IPS-NIHi11 (cell line): ENCODE measurements around the gene RIC8B.

ENCODE experiments used
- DNase-seq: peaks from one replicate; pipeline ENCODE4 v3.0.0; 2012; ENCODE audit warnings: mixed read lengths, low spot score

The RIC8B gene

DNA sequence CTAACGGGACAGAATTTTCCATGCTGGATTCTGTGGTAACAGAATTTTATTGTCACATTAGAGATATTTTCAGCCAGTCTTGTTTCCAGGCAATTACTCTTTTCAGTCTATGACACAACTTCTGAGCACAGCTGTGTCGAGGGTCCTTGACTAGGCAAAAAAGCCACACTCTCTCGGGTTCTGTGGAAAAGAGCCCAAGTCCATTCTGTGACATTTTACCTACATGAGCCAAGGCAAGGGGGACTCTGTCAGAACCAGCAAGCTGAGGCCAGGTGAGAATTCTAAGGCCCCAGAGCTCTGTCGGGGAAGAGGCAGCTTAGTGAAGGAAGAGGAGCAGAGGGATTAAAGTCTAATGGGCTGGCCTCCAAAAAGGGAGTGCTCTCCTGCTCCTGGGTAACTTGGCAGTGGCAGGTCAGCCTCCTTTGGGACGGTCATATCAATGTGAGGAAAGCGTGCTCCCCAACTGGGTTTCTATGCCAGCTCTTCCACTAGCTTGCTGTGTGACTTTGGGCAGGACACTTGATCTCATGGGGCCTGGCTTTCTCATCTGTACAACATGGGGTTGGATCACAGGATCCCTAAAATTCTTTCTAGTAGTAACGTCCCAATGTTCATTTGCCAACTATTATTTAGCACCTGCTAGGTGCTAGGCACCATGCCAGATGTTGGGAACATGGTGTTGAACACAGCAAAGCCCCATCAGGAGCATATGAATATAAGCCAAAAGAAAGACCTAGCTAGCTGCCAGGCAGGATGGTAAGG lies 16.0 kb upstream of the RIC8B start:
- DNase-seq: no peak

DNA sequence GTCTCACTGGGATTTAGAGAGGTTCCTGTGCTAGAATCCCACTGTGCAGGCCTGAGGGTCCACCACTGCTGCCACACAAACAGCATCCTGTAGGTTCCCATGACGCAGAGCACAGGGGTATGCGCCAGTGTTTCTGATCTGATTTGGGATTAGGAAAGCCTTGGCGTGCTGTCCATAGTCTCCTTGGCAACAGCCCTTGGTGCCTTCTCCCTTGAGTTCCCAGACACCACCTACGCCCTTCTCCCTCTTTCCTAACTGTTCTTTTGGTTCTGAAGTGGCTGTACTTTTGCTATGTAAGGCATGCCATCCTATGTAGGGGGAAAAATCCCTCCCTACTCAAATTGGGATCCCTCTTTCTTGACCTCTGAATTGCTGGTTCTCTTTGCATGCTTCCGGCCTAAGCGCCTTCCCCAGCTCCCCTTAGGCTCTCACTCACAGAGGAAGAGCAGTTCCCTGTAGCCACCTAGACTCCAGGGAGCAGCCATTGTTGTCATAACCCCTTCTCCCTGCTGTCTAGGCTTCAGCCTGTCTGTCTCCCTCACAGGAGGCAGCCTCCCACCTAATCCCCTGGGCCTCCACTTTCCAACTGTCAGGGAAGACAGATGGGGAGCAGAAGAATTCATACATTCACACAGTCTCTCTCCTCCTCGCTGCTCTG lies 14.8 kb upstream of the RIC8B start:
- no peak for DNase-seq

DNA sequence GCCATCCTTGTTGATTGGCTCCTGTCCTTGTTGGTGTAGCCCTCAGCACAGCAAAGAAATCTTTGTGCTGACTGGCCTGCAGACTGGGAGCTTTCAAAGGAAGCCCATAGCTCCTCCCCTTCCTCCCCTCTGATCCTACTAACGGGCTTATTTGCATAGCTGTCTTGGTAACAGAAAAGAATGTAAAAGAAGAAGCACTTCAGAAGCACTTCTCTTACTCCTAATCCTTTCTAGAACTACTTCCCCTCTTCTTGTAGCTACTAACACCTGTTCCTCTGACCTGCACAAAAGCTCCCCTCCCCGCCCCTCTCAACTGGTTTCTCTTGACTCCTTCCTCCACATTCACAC lies 14.3 kb upstream of the RIC8B start:
- peak; percentile 60 for DNase-seq

DNA sequence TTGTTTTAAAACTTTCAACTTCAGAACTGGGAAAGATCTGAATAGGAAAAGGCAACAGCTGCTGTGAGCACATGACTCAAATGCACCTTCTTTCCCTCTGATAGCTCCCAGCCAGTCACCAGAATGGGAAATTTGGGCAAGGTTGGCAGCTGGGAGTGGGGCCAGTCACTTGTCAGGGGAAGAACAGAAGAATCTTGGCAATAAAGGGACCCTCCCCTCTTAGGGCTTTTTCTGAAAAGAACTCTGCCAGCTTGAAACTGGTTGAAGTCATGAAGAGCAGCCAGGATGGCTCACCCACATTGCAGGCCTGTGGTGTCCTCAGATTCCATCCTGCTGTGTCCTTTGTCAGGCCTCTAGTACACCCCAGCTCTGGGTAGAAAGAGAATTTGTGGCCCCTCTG lies 10.3 kb upstream of the RIC8B start:
- no peak for DNase-seq

DNA sequence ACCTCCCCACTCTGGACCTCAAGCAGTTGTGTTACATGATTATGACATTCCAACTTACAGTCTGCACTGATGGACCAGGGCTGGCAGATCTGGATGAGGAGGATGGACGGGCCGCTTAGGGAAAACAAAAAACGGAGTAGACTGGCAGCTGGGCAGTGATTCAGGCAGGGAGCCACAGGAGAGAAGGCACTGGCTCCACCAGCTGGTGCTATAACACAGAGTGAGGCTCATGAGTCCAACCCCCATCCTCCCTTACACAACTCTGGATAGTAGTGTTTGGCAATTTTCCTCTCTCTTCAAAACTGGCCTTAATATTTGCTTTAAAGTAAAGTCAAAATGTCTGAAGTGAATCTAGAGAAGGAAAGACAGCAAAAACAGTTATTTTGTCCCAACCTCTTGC lies 9.7 kb upstream of the RIC8B start:
- no peak for DNase-seq

DNA sequence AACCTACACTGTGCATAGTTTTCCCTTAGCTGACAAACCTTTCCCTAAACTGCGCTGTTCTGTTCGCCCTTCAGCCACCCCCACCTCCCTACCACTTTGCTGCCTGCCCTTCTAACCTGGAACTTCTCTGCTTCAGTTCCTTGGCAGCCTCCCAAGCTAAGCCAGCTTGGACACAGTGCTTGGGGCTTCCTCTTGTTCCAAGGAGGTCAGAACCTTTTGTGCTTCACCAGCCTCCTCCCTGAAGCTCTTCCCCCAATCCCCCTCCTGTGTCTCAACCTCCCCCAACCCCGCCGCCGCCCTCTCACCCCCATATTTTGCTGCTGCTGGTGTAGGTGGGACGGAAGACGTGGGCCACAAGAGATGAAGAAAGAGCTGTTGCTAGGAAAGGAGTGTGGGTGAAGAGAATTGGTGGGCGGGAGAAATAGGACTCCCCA lies 8.1 kb upstream of the RIC8B start:
- peak; percentile 31 for DNase-seq

DNA sequence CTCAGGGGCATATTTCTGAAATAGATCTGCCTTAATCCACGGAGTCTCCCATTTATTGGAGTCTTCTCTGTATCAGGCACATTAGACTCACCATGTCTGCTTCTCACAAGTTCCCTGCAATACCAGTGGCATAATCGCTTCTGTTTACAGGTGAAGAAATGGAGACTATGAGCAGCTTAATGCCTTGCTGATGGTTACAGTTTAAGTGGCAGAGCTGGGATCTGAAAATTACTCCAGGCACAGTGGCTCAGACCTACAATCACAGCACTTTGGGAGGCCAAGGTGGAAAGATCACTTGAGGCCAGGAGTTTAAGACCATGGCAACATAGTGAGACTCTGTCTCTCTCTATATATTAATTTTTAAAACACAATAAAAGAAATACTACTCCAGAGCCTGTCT lies 7.3 kb upstream of the RIC8B start:
- no peak for DNase-seq

DNA sequence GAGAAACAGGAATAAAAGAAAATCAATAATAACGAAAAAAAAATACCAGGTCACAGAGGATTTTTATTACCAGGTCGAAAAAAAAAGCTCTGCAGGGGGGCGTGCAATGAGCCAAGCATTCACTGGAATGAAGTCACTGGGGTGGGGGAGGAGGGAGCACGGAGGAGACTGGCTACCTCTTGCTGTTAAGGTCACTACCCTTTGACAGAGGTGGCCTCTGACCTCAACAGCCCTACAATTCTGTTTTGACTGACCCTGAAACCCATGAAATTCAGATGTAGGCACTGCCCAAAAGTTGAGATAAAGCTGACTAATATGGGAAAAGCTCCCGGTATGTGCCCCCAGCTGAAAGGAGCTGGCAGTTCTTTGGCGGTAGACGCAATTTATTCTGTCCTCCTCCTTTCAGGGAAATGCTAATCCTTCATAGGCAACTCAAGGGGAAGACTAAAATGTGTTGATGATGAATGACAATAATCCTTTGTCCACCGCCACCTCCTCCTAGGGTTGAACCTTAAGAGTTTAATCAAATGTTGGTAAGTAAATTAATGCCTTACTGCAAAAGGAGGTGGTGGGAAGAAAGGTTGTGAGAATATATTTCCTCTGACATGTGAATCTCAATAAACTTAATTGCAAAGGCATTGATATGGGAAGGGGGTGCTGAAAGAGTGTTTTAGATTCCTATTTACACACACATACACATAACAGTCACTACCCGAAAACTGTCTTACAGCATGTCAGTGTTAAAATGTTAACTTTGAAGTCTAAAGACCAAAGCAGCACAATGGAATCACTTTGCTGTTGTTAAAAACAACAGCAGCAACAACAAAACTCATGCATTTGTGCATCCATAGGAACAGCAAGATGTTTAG lies 6.3 kb upstream of the RIC8B start:
- peak; percentile 41 for DNase-seq

DNA sequence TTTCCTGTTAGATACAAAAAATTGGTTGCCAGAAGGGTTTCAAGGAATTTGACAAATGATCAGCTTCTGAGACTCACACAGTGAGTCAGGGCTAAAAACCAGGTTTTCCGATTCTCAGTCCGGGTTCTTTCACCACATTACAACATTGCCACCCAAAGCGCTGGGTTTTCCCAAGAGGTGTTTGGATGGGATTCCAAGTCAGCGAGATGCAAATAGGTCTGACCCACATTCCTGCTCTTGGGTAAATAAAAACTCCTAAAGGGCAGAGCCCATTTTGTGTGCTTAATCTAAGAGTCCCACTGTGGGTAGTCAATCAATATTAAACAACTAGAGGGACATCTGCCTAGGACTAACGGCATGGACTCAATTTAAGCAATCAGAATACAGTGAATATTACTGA lies 5.4 kb upstream of the RIC8B start:
- DNase-seq: peak; percentile 47

DNA sequence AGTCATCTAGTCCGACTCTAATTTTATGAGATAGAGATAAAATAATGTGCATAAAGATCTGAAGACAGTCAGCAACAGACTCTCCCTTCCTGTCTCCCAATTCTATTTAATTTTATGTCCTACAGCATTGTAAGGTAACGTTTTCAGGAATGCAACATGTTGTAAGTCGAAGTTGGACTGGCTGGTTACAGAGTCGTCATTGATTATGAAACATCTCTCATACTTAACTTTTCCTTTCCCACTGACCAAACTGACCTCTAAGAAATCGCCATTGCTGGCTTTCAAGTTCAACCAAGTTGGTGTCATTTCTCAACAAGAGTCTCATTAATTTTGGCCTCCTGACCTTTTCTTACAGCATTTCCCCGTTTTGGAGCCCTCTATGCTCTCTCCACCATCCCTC lies 4.9 kb upstream of the RIC8B start:
- DNase-seq: no peak

DNA sequence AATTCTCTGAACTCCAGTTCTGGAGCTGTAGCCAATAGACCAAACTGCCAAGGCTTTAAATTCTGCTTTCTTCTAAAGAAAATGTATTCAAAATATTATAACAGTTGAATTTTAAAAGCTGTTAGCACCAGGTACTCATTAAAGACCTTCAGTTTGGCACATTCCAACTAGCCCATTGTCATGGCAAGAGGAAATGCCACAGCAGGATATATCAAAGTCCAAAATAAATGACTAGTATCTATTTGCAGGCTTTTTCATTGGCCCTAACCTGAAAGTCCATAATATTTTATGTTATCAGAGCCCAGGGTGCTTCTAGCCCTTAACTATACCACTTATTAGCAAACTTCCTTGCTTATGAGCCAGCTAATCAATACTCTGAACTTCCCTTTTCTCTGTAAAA lies 3.1 kb upstream of the RIC8B start:
- no peak for DNase-seq

DNA sequence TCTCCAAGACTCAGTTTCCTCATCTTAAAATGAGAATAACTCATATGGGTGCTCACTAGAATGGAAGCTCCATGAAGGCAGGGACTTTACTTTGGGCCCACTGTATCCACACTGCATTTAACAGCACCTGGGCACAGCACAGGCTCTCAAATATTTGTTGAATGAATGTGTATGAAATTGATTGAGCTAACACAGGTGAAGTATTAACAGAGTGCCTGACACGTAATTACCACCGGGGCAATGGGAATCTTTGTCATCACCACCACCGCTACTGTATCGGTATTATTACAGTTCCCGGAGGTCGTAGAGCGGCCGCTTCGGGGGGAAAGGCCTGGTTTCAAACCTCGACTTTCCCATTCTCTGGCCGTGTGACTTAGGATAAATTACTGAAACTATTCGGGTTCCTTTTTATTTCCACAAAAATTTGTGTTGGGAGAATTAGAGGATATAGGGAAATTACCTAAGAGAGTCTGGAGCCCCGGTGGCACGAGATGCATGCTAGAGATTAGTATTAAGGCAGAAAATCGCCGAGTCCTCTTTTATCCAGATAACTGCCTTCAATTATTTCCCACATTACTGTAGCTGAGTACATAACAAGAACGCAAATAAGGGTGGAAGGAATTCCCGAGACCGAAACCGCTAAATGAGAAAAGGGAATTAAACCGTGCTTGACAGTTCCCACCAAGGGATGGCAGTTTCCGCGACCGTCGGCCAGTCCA lies 1.0 kb upstream of the RIC8B start:
- no peak for DNase-seq

DNA sequence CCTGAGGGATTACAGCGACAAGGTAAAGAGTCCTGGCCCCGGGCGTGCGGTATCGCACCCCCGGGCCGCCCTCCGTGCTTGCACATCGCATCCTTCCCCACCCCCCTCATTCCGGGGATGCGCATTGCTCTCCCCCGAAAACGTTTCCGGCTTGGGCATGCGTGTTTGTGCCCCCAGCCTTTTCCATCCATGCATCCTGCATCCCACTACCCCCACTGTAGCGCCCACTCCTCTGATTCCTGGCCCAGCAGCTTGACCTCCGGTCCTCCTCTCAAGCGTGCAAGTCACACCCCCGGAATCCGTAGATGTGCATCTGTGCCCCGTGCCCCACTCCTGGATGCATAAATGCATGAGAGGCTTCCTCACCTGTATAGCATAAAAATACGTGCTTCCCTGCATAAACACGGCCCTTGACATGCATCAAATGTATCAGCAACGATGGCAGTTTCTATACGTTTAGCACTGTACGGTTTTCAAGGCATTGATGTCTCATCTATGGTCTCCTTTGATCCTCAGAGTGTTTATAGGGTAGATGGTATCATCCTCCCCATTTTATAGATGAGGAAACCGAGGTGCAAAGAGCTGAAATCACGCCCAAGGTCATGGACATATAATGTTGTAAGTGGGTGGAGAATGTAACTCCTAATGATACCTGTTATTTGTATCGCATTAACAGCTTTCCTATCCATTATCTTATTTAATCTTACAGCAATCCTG lies 484 bp downstream of the RIC8B start:
- no peak for DNase-seq

DNA sequence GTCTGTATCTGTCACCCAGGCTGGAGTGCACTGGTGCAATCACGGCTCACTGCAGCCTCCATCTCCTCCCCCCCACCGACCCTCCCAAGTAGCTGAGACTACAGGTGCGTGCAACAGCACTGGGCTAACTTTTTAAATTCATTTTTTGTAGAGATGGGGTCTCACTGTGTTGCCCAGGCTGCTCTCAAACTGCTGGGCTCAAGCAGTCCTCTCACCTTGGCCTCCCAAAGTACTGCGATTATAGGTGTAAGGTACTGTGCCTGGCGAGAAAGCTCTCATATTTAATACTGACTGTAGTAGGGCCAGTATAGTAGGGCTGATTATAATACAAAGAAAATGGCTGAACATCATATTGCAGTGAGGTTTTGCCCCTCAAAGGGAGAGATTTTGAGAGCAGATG lies 2.4 kb downstream of the RIC8B start:
- DNase-seq: no peak

DNA sequence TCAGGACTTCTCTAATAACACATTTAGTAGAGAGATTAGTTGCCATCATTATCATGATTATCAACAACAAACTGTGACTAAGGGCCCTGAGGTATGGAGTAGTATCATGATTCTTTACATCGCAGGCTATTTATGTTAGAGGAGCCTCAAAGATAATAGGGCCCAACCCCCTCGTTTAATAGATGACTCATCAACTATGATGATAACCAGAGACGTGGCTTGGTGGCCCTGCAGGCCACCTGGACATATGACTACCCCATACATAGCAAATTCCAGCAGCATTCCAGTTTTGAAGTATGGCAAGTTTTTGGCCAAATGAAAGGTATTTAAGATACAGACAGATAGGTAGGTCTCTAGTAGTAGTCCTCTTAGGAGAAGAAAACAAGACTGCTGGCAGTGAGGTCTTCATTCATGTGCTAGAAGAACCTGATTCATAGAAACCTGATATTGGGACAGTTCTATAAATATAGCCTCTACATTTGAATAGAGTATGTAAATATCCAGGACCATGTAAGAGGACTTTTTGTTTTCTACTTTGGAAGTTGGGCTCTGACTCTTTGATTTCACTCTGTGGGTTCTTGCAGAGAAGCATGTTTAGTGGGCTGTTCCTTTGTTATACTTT lies 5.6 kb downstream of the RIC8B start:
- no peak for DNase-seq

DNA sequence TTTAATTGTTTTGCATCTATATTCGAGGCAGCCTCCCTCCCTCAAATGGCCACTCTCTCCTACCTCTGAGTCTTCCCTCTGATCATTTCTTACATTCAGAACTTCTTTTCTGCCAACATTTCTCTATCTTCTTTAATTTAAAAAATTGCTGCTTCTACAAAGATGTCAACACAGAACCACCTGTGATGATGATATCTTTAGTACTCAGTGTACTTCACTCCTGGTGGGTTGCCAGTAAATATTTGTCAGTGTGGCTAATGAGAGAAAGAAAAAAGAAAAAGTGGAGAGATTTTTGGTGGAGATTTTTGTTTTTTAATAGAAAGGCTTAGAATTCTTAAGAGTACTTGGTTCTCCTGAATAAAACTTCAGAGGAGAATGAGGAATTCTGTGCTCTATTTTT lies 8.1 kb downstream of the RIC8B start:
- no peak for DNase-seq

DNA sequence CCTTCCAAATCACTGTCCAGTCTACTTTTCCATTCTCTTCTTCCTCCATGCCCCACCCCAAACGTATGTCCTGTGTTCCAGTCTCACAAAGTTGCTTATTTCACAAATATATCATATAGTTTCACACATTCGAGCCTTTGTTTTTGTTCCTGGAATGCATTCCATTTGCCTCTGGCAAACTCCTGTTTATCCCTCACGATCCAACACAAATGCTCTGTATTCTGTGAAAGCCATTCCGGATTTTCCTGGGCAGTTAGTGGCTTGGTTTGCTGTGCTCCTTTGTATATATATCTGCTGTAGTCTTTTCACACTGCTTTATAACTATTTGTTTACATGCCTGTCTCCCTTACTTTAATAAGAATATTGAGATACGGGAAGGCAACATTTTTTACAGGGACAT lies 9.0 kb downstream of the RIC8B start:
- no peak for DNase-seq

DNA sequence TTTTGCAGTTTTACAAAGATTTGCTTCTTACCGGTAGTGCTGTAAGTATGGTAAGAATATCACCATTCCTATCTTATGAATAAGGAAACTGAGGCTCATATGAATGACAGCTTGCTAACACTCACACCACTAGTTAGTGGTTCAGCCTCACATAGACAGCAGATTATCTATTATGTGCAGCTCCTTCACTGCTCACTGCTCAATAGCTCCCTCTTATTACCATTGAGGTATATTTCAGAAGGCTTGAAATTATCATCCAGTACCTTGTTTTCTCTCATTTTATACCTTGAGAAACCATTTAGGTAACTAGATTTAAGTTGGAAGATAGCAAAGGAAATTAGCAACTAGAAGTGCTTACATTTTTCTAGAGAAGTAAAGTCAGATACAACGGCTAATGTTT lies 15.5 kb downstream of the RIC8B start:
- no peak for DNase-seq

DNA sequence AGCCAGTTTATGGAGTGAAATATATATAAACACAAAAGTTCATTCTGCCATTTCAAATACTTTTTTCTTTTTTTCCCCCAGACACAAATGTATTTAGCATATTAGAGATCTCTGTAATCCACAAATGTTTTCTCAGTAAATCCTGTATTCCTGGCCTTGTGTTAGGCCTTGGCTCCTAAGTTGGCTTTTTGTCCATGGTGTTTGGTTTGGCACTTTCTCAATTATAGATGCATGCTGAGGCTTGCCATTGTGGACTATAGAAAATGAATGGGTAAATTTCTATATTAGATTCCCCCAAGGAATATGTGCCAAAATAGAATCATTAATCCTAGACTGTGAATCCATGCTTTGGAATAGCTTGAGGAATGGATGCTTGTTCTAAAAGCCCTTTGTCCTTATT lies 17.0 kb downstream of the RIC8B start:
- no peak for DNase-seq

DNA sequence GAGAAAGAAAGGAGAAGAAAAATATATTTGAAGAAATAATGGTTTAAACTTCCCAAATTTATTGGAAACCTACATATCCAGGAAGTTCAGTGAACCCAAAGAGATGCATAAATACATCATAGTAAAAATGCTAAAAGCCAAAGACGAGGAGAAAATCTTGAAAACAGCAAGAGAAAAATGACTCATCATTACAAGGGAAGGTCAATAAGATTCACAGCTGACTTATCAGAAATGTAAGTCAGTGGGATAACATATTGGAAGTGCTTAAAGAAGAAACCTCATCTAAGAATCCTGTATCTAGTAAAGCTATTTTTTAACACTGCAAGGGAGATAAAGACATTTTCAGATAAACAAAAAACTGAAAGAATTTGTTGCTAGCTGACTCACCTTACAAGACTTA lies 19.9 kb downstream of the RIC8B start:
- DNase-seq: no peak

DNA sequence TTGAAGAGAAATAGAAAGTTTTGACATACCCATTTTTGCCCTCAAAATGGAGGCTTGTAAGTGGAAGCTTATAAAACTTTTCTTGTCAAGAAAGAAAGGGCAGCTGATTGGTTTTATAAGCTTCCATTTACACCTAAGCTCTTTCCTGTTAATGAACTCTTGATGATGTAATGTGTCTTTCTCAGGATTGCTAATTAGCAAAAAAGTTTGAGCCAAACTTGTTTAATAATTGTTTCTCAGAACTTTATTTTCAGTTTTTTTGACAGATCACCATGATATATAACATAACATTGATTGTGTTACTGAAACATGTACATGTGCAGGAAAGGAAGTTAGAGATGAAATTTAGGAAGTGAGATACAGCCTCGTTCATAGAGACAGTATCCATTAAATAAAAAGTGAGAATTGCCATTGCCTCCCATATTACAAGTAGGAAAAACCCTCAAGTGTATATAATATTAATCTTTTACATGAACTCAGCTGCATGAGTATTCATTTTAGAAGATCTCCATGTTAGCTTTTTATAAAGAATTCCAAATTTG lies 26.8 kb downstream of the RIC8B start:
- no peak for DNase-seq
